Measurements from ENCODE around the gene NUAK2. TPM values are rescaled to one million over a fixed set of nuclear protein-coding genes. Genes with fewer than 3 reads are reported as not detected.
A peak's percentile ranks its signal among the peaks of the same experiment; 100 is the strongest.

Gene NUAK2
- total RNA-seq, 6 experiments from 2014 or later = 0.88 to 5.1 (median 2.1) TPM

- intact Hi-C loops (cut with DNase I) = loop anchor here in 1 of 2 donors (10.0 kb wide), 1 partner anchor 189 kb away; no protein-coding TSS in a partner anchor
- TF ChIP-seq, protein P1, sequence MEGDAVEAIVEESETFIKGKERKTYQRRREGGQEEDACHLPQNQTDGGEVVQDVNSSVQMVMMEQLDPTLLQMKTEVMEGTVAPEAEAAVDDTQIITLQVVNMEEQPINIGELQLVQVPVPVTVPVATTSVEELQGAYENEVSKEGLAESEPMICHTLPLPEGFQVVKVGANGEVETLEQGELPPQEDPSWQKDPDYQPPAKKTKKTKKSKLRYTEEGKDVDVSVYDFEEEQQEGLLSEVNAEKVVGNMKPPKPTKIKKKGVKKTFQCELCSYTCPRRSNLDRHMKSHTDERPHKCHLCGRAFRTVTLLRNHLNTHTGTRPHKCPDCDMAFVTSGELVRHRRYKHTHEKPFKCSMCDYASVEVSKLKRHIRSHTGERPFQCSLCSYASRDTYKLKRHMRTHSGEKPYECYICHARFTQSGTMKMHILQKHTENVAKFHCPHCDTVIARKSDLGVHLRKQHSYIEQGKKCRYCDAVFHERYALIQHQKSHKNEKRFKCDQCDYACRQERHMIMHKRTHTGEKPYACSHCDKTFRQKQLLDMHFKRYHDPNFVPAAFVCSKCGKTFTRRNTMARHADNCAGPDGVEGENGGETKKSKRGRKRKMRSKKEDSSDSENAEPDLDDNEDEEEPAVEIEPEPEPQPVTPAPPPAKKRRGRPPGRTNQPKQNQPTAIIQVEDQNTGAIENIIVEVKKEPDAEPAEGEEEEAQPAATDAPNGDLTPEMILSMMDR (IDR thresholded peaks at IDR 0.05) = peak; percentile 76 to 99 (median 98)
- no peak for TF ChIP-seq POLR2A (IDR thresholded peaks at IDR 0.05)
- ATAC-seq = peak; percentile 95 to 99 (median 96)
- WGBS (ENCODE audit: insufficient coverage, low coverage, low lambda C conversion rate, missing lambda C conversion rate) = 4% methylated on average over 4 of the region's 4 CpGs
- H3K36me3 ChIP-seq = no peaks in the 10 kb centered on the region
- H3K27me3 ChIP-seq = no peaks in the 10 kb centered on the region
- no peak overlapping the region for H3K27ac ChIP-seq
- no peaks in the 10 kb centered on the region for H3K9me3 ChIP-seq
- H3K4me1 ChIP-seq = no peaks in the 10 kb centered on the region
- peak; percentile 84 to 87 (median 86) for DNase-seq
- H3K4me3 ChIP-seq = no peak overlapping the region
These were observed 14.1 kb upstream of the NUAK2 start for GRCh38 chr1:205335692-205336091.

DNA sequence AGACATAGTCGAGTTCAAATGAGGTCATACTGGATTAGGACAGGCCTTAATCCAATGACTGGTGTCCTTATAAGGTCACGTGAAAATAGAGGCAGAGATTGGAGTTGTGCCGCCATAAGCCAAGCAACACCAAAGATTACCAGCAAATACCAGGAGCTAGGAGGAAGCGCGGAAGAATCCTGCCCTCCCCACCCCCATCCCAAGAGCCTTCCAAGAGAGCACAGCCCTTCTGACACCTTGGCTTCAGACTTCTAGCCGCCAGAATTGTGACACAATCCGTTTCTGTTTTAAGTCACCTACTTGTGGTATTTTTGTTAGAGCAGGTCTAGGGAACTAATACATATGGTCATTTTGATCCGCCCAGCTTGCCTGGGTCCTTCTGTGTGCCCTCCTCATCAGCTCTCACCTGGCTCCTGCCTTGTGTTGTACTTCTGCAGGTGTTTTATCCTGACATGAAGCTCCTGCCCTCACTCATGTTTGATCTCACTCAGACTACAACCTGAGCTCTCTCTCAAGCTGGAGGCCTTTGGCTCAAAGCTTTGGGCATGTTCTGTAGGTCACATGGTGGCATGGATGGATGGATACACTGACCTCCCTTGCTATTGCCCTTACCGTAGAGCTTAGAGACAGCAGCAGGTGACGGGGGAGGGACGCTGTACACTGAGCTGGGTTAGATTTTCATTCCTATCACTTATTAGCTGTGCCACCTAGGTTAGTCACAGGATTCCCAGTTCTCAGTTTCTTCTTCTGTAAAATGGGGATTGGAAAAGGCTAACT is 10.7 kb upstream of the NUAK2 start:
- no peak overlapping the region for H3K27ac ChIP-seq
- intact Hi-C loops (cut with DNase I) = loop anchor here in 1 of 2 donors (10.0 kb wide), 1 partner anchor 193 kb away; no protein-coding TSS in a partner anchor
- no peaks in the 10 kb centered on the region for H3K27me3 ChIP-seq
- DNase-seq (no peak), ATAC-seq (no peak)
- TF ChIP-seq, protein P1 (IDR thresholded peaks at IDR 0.05) = no peak
- TF ChIP-seq POLR2A (IDR thresholded peaks at IDR 0.05) = no peak
- no peaks in the 10 kb centered on the region for H3K9me3 ChIP-seq
- no peaks in the 10 kb centered on the region for H3K36me3 ChIP-seq
- no peak overlapping the region for H3K4me3 ChIP-seq
- no peaks in the 10 kb centered on the region for H3K4me1 ChIP-seq
- WGBS (ENCODE audit: insufficient coverage, low coverage, low lambda C conversion rate, missing lambda C conversion rate) = 77% methylated on average over 9 of the region's 11 CpGs

- DNase-seq (no peak), ATAC-seq (no peak)
- Histone ChIP-seq H3K9me3 (no peaks in the 10 kb centered on the region), H3K4me1 (peaks cover 0 to 2% (median 0%) of the 10 kb centered on the region in 4 donors), H3K36me3 (no peaks in the 10 kb centered on the region), H3K4me3 (no peak overlapping the region), H3K27ac (no peak overlapping the region), H3K27me3 (no peaks in the 10 kb centered on the region)
- TF ChIP-seq POLR2A (IDR thresholded peaks at IDR 0.05) = no peak
- TF ChIP-seq, protein P1 (IDR thresholded peaks at IDR 0.05) = no peak
- WGBS (ENCODE audit: insufficient coverage, low coverage, low lambda C conversion rate, missing lambda C conversion rate) = 48% methylated on average over 2 of the region's 2 CpGs
- intact Hi-C loops (cut with DNase I) = loop anchor here in 1 of 2 donors (10.0 kb wide), 1 partner anchor 195 kb away; no protein-coding TSS in a partner anchor
These were observed 8.6 kb upstream of the NUAK2 start for GRCh38 chr1:205330150-205330549.

- Histone ChIP-seq H3K4me3 (no peak overlapping the region), H3K9me3 (no peaks in the 10 kb centered on the region), H3K36me3 (no peaks in the 10 kb centered on the region), H3K27ac (no peak overlapping the region), H3K4me1 (peaks cover 0 to 5% (median 0%) of the 10 kb centered on the region in 4 donors), H3K27me3 (no peaks in the 10 kb centered on the region)
- WGBS (ENCODE audit: insufficient coverage, low coverage, low lambda C conversion rate, missing lambda C conversion rate) = no CpG with 5 or more reads among the region's 5 CpGs
- ATAC-seq (no peak), DNase-seq (no peak)
- TF ChIP-seq, protein P1 (IDR thresholded peaks at IDR 0.05) = no peak
- TF ChIP-seq POLR2A (IDR thresholded peaks at IDR 0.05) = no peak
- intact Hi-C loops (cut with DNase I) = loop anchor here (5.0 to 10.0 kb wide), 2 partner anchors 57 to 195 kb away; no protein-coding TSS in a partner anchor
These were observed 8.2 kb upstream of the NUAK2 start for GRCh38 chr1:205329719-205330118.
